HepG2 (cell line): ENCODE results near the gene DNAJC11. TPM values are rescaled to one million over a fixed set of nuclear protein-coding genes. Genes with fewer than 3 reads are reported as not detected.

ENCODE experiments used
- ATF2 ChIP-seq: sonication (generic); formaldehyde crosslinking; IDR thresholded peaks from 2 replicates; pipeline ENCODE4 v1.4.0; 2020; ENCODE audit warnings: missing genetic modification reagents
- E2F5 ChIP-seq: sonication (generic); formaldehyde crosslinking; conservative IDR thresholded peaks from 2 replicates; pipeline ENCODE4 v1.4.0; 2020; ENCODE audit warnings: missing genetic modification reagents
- FIP1L1 ChIP-seq: fragments of 200-400 bp; formaldehyde crosslinking; IDR thresholded peaks from 2 replicates; pipeline ENCODE4 v1.6.1; 2018; ENCODE audit warnings: low read depth, mild to moderate bottlenecking, low read length, moderate library complexity, borderline replicate concordance; ENCODE audit not compliant: insufficient read depth
- FOXK1 ChIP-seq: sonication (generic); formaldehyde crosslinking; IDR thresholded peaks from 2 replicates; pipeline ENCODE4 v1.4.0; 2020; ENCODE audit warnings: low read depth, missing genetic modification reagents, borderline replicate concordance
- HINFP ChIP-seq: sonication (generic); formaldehyde crosslinking; IDR thresholded peaks from 2 replicates; pipeline ENCODE4 v1.4.0; 2020; ENCODE audit warnings: low read depth, mild to moderate bottlenecking, missing genetic modification reagents
- KDM2A ChIP-seq: sonication (generic); formaldehyde crosslinking; IDR thresholded peaks from 2 replicates; pipeline ENCODE4 v1.4.0; 2020; ENCODE audit warnings: low read depth, missing genetic modification reagents, borderline replicate concordance
- NR2F6 ChIP-seq, 2 experiments: IDR thresholded peaks; 2 replicates each; pipeline ENCODE4 v1.6.1; 2016; ENCODE audit warnings: antibody characterized with exemption in 1 of 2, mild to moderate bottlenecking in 1 of 2
- RAD51 ChIP-seq: fragments of 450-650 bp; IDR thresholded peaks from 2 replicates; pipeline ENCODE4 v1.6.1; 2016; ENCODE audit warnings: borderline replicate concordance
- SETDB1 ChIP-seq: sonication (generic); formaldehyde crosslinking; IDR thresholded peaks from 2 replicates; pipeline ENCODE4 v1.5.1; 2020; ENCODE audit warnings: missing genetic modification reagents, mild to moderate bottlenecking, borderline replicate concordance
- SIN3A ChIP-seq: IDR thresholded peaks from 2 replicates; pipeline ENCODE4 v1.6.1; 2011; ENCODE audit warnings: low read depth, mild to moderate bottlenecking, control low read depth, low read length, borderline replicate concordance
- SNAPC5 ChIP-seq: sonication (generic); formaldehyde crosslinking; IDR thresholded peaks from 2 replicates; pipeline ENCODE4 v1.8.1; 2023; ENCODE audit warnings: mild to moderate bottlenecking, missing genetic modification reagents, borderline replicate concordance
- TCF12 ChIP-seq, 2 experiments: fragments of 450-650 bp in 1 of 2; sonication (generic) in 1 of 2; formaldehyde crosslinking in 1 of 2; IDR thresholded peaks; 2 replicates each; pipeline versions ENCODE4 v1.6.1 to v1.8.0; 2017 to 2022; ENCODE audit warnings: antibody characterized with exemption in 1 of 2, mild to moderate bottlenecking in 1 of 2, missing genetic modification reagents in 1 of 2, moderate library complexity in 1 of 2
- TRIM24 ChIP-seq: sonication (generic); formaldehyde crosslinking; IDR thresholded peaks from 2 replicates; pipeline ENCODE4 v1.8.0; 2022; ENCODE audit warnings: mild to moderate bottlenecking, missing genetic modification reagents
- XRCC5 ChIP-seq: fragments of 200-400 bp; formaldehyde crosslinking; optimal IDR thresholded peaks from 2 replicates; pipeline ENCODE3; 2017; ENCODE audit warnings: mild to moderate bottlenecking, low read length
- ZNF180 ChIP-seq: sonication (generic); formaldehyde crosslinking; IDR thresholded peaks from 2 replicates; pipeline ENCODE4 v1.4.0; 2020; ENCODE audit warnings: low read depth, missing genetic modification reagents, borderline replicate concordance
- ZNF281 ChIP-seq: sonication (generic); formaldehyde crosslinking; IDR thresholded peaks from 2 replicates; pipeline ENCODE4 v1.4.0; 2020; ENCODE audit warnings: missing genetic modification reagents, borderline replicate concordance
- ZNF331 ChIP-seq: sonication (generic); formaldehyde crosslinking; IDR thresholded peaks from 2 replicates; pipeline ENCODE4 v1.4.0; 2020; ENCODE audit warnings: missing genetic modification reagents
- ZNF550 ChIP-seq: sonication (generic); formaldehyde crosslinking; IDR thresholded peaks from 2 replicates; pipeline ENCODE4 v1.4.0; 2020; ENCODE audit warnings: mild to moderate bottlenecking, missing genetic modification reagents, borderline replicate concordance
- ZNF678 ChIP-seq: sonication (generic); formaldehyde crosslinking; IDR thresholded peaks from 2 replicates; pipeline ENCODE4 v1.4.0; 2020; ENCODE audit warnings: mild to moderate bottlenecking, missing genetic modification reagents
- ZNF800 ChIP-seq: sonication (generic); formaldehyde crosslinking; IDR thresholded peaks from 2 replicates; pipeline ENCODE4 v1.4.0; 2020; ENCODE audit warnings: missing genetic modification reagents
- polyA plus RNA-seq, 8 experiments: library from polyadenylated mRNA; depleted of rRNA in 3 of 8; stranded (reverse) in 7 of 8; unstranded in 1 of 8; fragments of >200 nt; fragmentation: Illumina TruSeq in 4 of 8; extraction: Trizol in 4 of 8; gene quantifications; 2 replicates each; pipeline versions ENCODE4 v1.2.1 to v1.2.3, GENCODE V29; 2011 to 2016; ENCODE audit warnings: low read depth in 4 of 8, missing spikeins in 1 of 8, mixed read lengths in 1 of 8; ENCODE audit not compliant: insufficient read depth in 1 of 8
- total RNA-seq, 5 experiments: library from RNA; depleted of rRNA; stranded (reverse); fragments of >200 nt; fragmentation: Illumina TruSeq; extraction: Trizol; gene quantifications; 2 replicates each; pipeline ENCODE4 v1.2.3, GENCODE V29; 2016; ENCODE audit warnings: low read depth in 1 of 5

DNAJC11 gene
- total and polyA plus RNA-seq, 2 of the 13 experiments (the other 11 are each of a cell fraction or from before 2014, with no cell fraction given), result 25.1 to 47.6 TPM

GRCh38 chr1:6602669-6603237, 98.9 kb downstream of the DNAJC11 start, which contains the start of gene KLHL21 (continued):
- TF ChIP-seq ZNF800 (CRISPR knock-in tag) (no peak), ZNF678 (CRISPR knock-in tag) (0 out of 2 replicates have a peak, but pooled peaks have one; percentile 46), E2F5 (no peak), TCF12 (IDR thresholded peaks at IDR 0.05) (no peak), TCF12 (CRISPR knock-in tag; IDR thresholded peaks at IDR 0.05) (no peak), FOXK1 (CRISPR knock-in tag) (no peak), ATF2 (CRISPR knock-in tag) (no peak), KDM2A (CRISPR knock-in tag) (peak; percentile 74; the same call in 1 of the 2 replicates), ZNF180 (no peak), ZNF281 (no peak), SIN3A (peak; percentile 50; the same call in 1 of the 2 replicates), TRIM24 (CRISPR knock-in tag) (no peak), SETDB1 (no peak), ZNF550 (CRISPR knock-in tag) (no peak), NR2F6 (IDR thresholded peaks at IDR 0.05) (no peak), NR2F6 (CRISPR knock-in tag; IDR thresholded peaks at IDR 0.05) (no peak), FIP1L1 (no peak), ZNF331 (peak; percentile 9; the same call in 1 of the 2 replicates), XRCC5 (no peak), RAD51 (no peak), HINFP (CRISPR knock-in tag) (no peak; the same call in none of the 2 replicates), SNAPC5 (CRISPR knock-in tag) (no peak)
